ENCODE results near the gene ZYX.
A peak's percentile ranks its signal among the peaks of the same experiment; 100 is the strongest.

ZYX gene

GRCh38 chr7:143375298-143376034 is 5.7 kb upstream of the ZYX start:
- CTCF ChIA-PET: interaction anchor here (0.8 to 2.5 kb wide), 5 partner anchors 15 to 356 kb away, joined by 3 to 10 read pairs (median 4); no protein-coding TSS in a partner anchor
- no peak overlapping the region for H3K4me3 ChIP-seq (ENCODE audit: low read depth, low read length)
- POLR2A ChIA-PET: no interaction called here
- no peak for TF ChIP-seq CTCF (IDR thresholded peaks at IDR 0.05; ENCODE audit: insufficient read depth, low read length, missing control alignments)
- DNase-seq (ENCODE audit: low read depth, low spot score): no peak

- no peak for DNase-seq (ENCODE audit: low read depth, low spot score)
- POLR2A ChIA-PET: no interaction called here
- no peak for TF ChIP-seq CTCF (IDR thresholded peaks at IDR 0.05; ENCODE audit: insufficient read depth, low read length, missing control alignments)
- H3K4me3 ChIP-seq (ENCODE audit: low read depth, low read length): no peak overlapping the region
- CTCF ChIA-PET: interaction anchor here (0.7 to 2.5 kb wide), 5 partner anchors 16 to 136 kb away, joined by 3 to 10 read pairs (median 4); no protein-coding TSS in a partner anchor
Measured at GRCh38 chr7:143376396-143376795, 4.7 kb upstream of the ZYX start.

GRCh38 chr7:143379611-143380259 is 1.4 kb upstream of the ZYX start:
- ChIA-PET POLR2A (interaction anchor here (1.0 to 7.0 kb wide), 10 partner anchors 8 to 140 kb away, joined by 3 to 104 read pairs (median 4); partner anchors contain the start of genes CASP2 and GSTK1), CTCF (interaction anchor here (0.6 to 3.1 kb wide), 35 partner anchors 8 to 363 kb away, joined by 3 to 70 read pairs (median 4); partner anchors contain the start of genes CASP2 and CLCN1)
- H3K4me3 ChIP-seq (ENCODE audit: low read depth, low read length): peak overlapping the region; percentile 91
- no peak for TF ChIP-seq CTCF (IDR thresholded peaks at IDR 0.05; ENCODE audit: insufficient read depth, low read length, missing control alignments)
- DNase-seq (ENCODE audit: low read depth, low spot score): no peak

- ChIA-PET POLR2A (interaction anchor here (1.0 to 7.0 kb wide), 10 partner anchors 8 to 140 kb away, joined by 3 to 104 read pairs (median 4); partner anchors contain the start of genes CASP2 and GSTK1), CTCF (interaction anchor here (0.6 to 3.1 kb wide), 36 partner anchors 8 to 364 kb away, joined by 3 to 70 read pairs (median 4); partner anchors contain the start of genes CASP2 and CLCN1)
- peak overlapping the region; percentile 91 for H3K4me3 ChIP-seq (ENCODE audit: low read depth, low read length)
- DNase-seq (ENCODE audit: low read depth, low spot score): no peak
- peak; percentile 86 for TF ChIP-seq CTCF (IDR thresholded peaks at IDR 0.05; ENCODE audit: insufficient read depth, low read length, missing control alignments)
Measured at GRCh38 chr7:143380260-143380645, 892 bp upstream of the ZYX start.

GRCh38 chr7:143381427-143382125 is 431 bp downstream of the ZYX start:
- no peak for DNase-seq (ENCODE audit: low read depth, low spot score)
- H3K4me3 ChIP-seq (ENCODE audit: low read depth, low read length): peak overlapping the region; percentile 91
- ChIA-PET POLR2A (interaction anchor here (1.0 to 7.0 kb wide), 4 partner anchors 10 to 141 kb away, joined by 3 to 104 read pairs (median 8); partner anchors contain the start of gene CASP2), CTCF (interaction anchor here (0.7 to 3.1 kb wide), 7 partner anchors 8 to 141 kb away, joined by 3 to 70 read pairs (median 4); no protein-coding TSS in a partner anchor)
- TF ChIP-seq CTCF (IDR thresholded peaks at IDR 0.05; ENCODE audit: insufficient read depth, low read length, missing control alignments): no peak

Measured in AG04449 (cell line).